Upper lobe of left lung (tissue), 6 donors: ENCODE data around the gene LRRC15. TPM values are rescaled to one million over a fixed set of nuclear protein-coding genes. Genes with fewer than 3 reads are reported as not detected.
A peak's percentile ranks its signal among the peaks of the same experiment; 100 is the strongest.

Experiments
- ATAC-seq, 2 donors: fragments of 200-7000 bp; cut with Tn5 transposase; one replicate each; pipeline ENCODE4 v1.9.1; 2022; ENCODE audit warnings: mild to moderate bottlenecking in 2 of 2, moderate library complexity in 2 of 2; ENCODE audit not compliant: low FRiP score in 2 of 2
- DNase-seq, 2 donors: peaks; one replicate each; pipeline ENCODE4 v3.0.0-alpha.2; 2019 to 2020
- H3K27ac ChIP-seq, 4 donors: fragments of 200-600 bp; sonication (generic); one replicate each; pipeline ENCODE4 v1.5.1; 2016 to 2019
- H3K27me3 ChIP-seq, 4 donors: fragments of 200-600 bp; sonication (generic); one replicate each; pipeline ENCODE4 v1.5.1; 2017 to 2019
- H3K36me3 ChIP-seq, 4 donors: fragments of 200-600 bp; sonication (generic); one replicate each; pipeline ENCODE4 v1.5.1; 2016 to 2019
- H3K4me1 ChIP-seq, 4 donors: fragments of 200-600 bp; sonication (generic); one replicate each; pipeline ENCODE4 v1.5.1; 2018 to 2019
- H3K4me3 ChIP-seq, 4 donors: fragments of 200-600 bp; sonication (generic); one replicate each; pipeline ENCODE4 v1.5.1; 2017 to 2019; ENCODE audit warnings: mild to moderate bottlenecking in 2 of 4, moderate library complexity in 1 of 4
- H3K9me3 ChIP-seq, 4 donors: fragments of 200-600 bp; sonication (generic); one replicate each; pipeline ENCODE4 v1.5.1; 2018 to 2019
- EP300 ChIP-seq, 4 donors: sonication (generic); formaldehyde crosslinking; IDR thresholded peaks; one replicate each; pipeline ENCODE4 v1.5.1; 2017; ENCODE audit warnings: antibody characterized with exemption in 4 of 4, control low read depth in 2 of 4
- POLR2A ChIP-seq, 4 donors: fragments of 450-650 bp; IDR thresholded peaks; one replicate each; pipeline ENCODE4 v1.5.1; 2016 to 2017; ENCODE audit warnings: antibody characterized with exemption in 4 of 4, mild to moderate bottlenecking in 2 of 4
- POLR2AphosphoS5 ChIP-seq, 2 donors: sonication (generic); formaldehyde crosslinking; IDR thresholded peaks; one replicate each; pipeline ENCODE4 v1.5.1; 2017; ENCODE audit warnings: antibody characterized with exemption in 2 of 2
- WGBS, 2 donors: methylation state at CpG; one replicate each; pipeline ENCODE4 v1.1.5; 2017 to 2018; 5-methylcytosine and 5-hydroxymethylcytosine counted together
- total RNA-seq, 6 donors: library from RNA; depleted of rRNA in 4 of 6; stranded (reverse); fragments of >200 nt in 4 of 6; gene quantifications; one replicate each; pipeline versions ENCODE4 v1.1.0 to v1.2.1, GENCODE V29; 2016 to 2021
- TF ChIP-seq, protein P1 (sequence below), 6 experiments: fragments of 450-650 bp in 4 of 6; fragments of 200-600 bp in 2 of 6; sonication (generic) in 2 of 6; IDR thresholded peaks; one replicate each; pipeline ENCODE4 v1.5.1; 2016 to 2019; ENCODE audit warnings: antibody characterized with exemption in 6 of 6
- donor health status: DM: no; HTN: no; CAD: no; lungs with moderate emphysema.
- donor health status: DM: no; HTN: yes; CAD: no; lungs with severe emphysema.

Gene LRRC15
- total RNA-seq, 6 donors from 2014 or later = 0.15 to 1.1 (median 1.0) TPM; not detected in 3

DNA sequence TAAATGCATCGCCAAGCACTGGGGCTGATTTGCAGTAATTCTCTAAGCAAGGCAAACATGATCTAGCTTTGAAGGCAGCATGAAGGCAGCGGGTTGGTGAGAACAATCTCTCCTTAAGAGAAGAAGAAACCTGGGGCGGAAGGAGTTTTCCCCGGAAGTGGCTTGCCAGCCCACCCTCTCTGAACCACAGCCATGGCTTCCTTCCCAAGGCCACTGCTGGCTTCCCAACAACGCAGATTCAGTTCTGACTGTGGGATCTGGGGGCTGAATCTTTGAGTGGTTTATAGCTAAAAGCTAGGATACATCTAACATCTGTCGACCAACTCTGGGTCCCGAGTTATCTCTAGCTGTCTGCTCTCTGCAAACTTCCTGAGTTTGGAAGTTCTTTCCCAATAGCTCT lies 14.2 kb downstream of the LRRC15 start:
- no peaks in the 10 kb centered on the region for H3K4me1 ChIP-seq
- TF ChIP-seq POLR2AphosphoS5 (IDR thresholded peaks at IDR 0.05) (no peak), POLR2A (IDR thresholded peaks at IDR 0.05) (no peak)
- no peak overlapping the region for H3K27ac ChIP-seq
- WGBS, 2 donors = 66 to 75% methylated on average over 7 of the region's 7 CpGs
- DNase-seq (no peak), ATAC-seq (no peak)
- no peaks in the 10 kb centered on the region for H3K27me3 ChIP-seq
- H3K4me3 ChIP-seq = no peak overlapping the region
- H3K36me3 ChIP-seq = no peaks in the 10 kb centered on the region
- H3K9me3 ChIP-seq = no peaks in the 10 kb centered on the region

DNA sequence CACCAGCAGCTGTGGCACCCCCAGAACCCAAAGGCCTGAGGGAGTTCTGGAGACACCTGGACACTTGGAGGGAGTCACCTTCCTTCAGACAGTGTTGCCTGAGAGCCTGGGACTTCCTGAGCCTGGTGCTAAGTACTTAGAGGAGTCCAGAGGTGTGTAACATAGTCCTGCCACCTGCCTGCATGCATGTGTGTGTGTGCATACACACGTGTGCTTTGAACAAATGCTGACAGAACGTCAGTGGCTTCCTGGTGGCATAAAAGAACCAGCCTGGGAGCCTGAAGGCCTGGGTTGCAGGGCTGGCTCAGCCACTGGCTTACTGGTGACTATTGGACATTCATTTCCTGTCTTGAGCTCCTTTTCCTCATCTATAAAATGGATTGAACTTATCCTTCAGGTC lies 15.2 kb downstream of the LRRC15 start:
- H3K36me3 ChIP-seq = no peaks in the 10 kb centered on the region
- TF ChIP-seq POLR2AphosphoS5 (IDR thresholded peaks at IDR 0.05) = no peak
- no peak for TF ChIP-seq POLR2A (IDR thresholded peaks at IDR 0.05)
- TF ChIP-seq EP300 (IDR thresholded peaks at IDR 0.05) = no peak
- TF ChIP-seq, protein P1, sequence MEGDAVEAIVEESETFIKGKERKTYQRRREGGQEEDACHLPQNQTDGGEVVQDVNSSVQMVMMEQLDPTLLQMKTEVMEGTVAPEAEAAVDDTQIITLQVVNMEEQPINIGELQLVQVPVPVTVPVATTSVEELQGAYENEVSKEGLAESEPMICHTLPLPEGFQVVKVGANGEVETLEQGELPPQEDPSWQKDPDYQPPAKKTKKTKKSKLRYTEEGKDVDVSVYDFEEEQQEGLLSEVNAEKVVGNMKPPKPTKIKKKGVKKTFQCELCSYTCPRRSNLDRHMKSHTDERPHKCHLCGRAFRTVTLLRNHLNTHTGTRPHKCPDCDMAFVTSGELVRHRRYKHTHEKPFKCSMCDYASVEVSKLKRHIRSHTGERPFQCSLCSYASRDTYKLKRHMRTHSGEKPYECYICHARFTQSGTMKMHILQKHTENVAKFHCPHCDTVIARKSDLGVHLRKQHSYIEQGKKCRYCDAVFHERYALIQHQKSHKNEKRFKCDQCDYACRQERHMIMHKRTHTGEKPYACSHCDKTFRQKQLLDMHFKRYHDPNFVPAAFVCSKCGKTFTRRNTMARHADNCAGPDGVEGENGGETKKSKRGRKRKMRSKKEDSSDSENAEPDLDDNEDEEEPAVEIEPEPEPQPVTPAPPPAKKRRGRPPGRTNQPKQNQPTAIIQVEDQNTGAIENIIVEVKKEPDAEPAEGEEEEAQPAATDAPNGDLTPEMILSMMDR (IDR thresholded peaks at IDR 0.05) = no peak
- H3K4me3 ChIP-seq = no peak overlapping the region
- H3K9me3 ChIP-seq = no peaks in the 10 kb centered on the region
- H3K27me3 ChIP-seq = no peaks in the 10 kb centered on the region
- H3K27ac ChIP-seq = no peak overlapping the region
- 54 to 57% methylated on average over 2 of the region's 2 CpGs for WGBS, 2 donors
- no peaks in the 10 kb centered on the region for H3K4me1 ChIP-seq
- ATAC-seq (no peak), DNase-seq (no peak)

DNA sequence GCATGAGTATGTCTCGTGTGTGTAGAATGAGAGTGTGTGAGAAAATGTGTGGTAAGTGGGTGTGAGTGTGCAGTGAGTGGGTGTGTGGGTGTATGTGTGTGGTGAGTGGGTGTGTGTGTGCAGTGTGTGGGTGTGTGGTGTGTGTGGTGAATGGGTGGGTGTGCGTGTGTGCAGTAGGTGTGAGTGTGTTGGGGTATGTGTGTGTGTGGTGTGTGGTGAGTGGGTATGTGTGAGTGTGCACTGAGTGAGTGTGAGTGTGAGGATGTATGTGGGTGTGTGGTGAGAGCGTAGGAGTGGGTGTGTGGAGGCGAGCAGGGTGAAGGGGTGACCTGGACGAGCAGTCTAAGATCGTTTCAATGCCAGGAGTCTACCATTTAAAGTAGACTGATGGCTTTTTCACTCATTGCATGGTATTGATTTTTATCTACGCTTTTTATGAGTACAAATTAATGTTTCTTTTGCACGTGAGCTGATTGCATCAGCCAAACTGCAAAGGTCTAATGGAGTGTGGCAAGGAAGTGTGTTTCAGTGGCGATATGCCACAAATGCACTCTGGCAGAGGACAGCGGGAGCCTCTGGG lies 16.8 kb downstream of the LRRC15 start:
- WGBS, 2 donors = 84 to 88% methylated on average over 10 of the region's 10 CpGs
- Histone ChIP-seq H3K4me3 (no peak overlapping the region), H3K27ac (no peak overlapping the region), H3K4me1 (no peaks in the 10 kb centered on the region), H3K9me3 (no peaks in the 10 kb centered on the region), H3K27me3 (no peaks in the 10 kb centered on the region), H3K36me3 (no peaks in the 10 kb centered on the region)
- DNase-seq = no peak
- ATAC-seq = peak in 1 of 2 donors; percentile 32
- TF ChIP-seq POLR2A (IDR thresholded peaks at IDR 0.05) (no peak), POLR2AphosphoS5 (IDR thresholded peaks at IDR 0.05) (no peak), EP300 (IDR thresholded peaks at IDR 0.05) (no peak)
- TF ChIP-seq, protein P1 (IDR thresholded peaks at IDR 0.05) = no peak

DNA sequence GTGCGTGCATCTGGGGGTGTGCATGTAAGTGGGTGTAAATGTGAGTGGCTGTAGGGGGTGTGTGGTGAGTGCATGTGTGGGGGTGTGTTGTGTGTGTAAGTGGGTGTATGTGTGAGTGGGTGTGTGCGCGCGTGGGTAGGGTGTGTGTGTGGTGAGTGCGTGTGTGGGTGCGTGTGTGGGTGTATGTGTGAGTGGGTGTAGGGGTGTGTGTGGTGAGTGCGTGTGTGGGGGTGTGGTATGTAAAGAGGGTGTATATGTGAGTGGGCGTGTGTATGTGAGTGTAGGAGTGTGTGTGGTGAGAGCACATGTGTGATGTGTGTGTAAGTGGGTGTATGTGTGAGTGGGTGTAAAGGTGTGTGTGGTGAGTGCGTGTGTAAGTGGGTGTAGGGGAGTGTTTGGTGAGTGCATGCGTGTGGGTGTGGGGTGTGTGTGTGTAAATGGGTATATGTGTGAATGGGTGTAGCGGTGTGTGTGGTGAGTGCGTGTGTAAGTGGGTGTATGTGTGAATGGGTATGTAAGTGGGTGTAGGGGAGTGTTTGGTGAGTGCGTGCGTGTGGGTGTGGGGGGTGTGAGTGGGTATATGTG lies 17.5 kb downstream of the LRRC15 start:
- Histone ChIP-seq H3K4me3 (no peak overlapping the region), H3K9me3 (no peaks in the 10 kb centered on the region), H3K36me3 (no peaks in the 10 kb centered on the region), H3K27me3 (no peaks in the 10 kb centered on the region), H3K27ac (no peak overlapping the region), H3K4me1 (no peaks in the 10 kb centered on the region)
- ATAC-seq (peak in 1 of 2 donors; percentile 23), DNase-seq (no peak)
- 90 to 91% methylated on average over 14 of the region's 14 CpGs for WGBS, 2 donors
- TF ChIP-seq, protein P1 (IDR thresholded peaks at IDR 0.05) = no peak
- TF ChIP-seq POLR2AphosphoS5 (IDR thresholded peaks at IDR 0.05) = no peak
- no peak for TF ChIP-seq EP300 (IDR thresholded peaks at IDR 0.05)
- TF ChIP-seq POLR2A (IDR thresholded peaks at IDR 0.05) = no peak

DNA sequence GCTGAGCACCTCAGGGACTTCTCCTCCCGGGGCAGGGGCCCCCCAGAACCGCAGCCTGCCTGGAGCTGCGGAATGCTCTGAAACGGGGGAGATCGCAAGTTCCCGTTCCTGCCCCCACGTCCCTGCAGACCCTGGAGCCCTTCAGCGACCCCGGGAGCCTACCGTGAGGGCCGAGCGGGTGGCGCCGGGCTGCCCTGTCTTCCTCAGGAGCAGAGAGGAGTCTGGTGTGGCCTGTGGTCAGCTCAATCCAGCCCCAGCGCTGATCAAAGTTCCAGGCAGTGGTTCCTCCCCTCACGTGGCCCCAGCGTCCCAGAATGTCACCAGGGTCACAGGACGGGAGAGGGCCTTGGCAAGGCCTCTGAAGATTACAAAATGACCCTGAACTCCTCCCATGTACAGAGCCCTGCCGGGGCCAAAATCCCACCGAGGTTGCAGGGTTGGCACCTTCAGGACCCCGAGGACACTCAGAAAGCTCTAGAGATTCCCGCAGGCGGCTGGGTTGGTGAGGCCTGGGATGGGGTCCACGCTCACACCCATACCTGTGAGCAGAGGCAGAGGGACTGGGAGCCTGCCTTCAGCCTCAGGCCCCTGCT lies 18.4 kb downstream of the LRRC15 start, which contains the start of gene CPN2:
CPN2 (minus strand) TSS at position 249 of the 593 bp plus-strand sequence. CDS start 8,626 bp downstream, outside the sequence.
- H3K36me3 ChIP-seq = no peaks in the 10 kb centered on the region
- no peak for DNase-seq
- H3K9me3 ChIP-seq = no peaks in the 10 kb centered on the region
- ATAC-seq = no peak
- H3K27me3 ChIP-seq = no peaks in the 10 kb centered on the region
- H3K4me1 ChIP-seq = no peaks in the 10 kb centered on the region
- no peak within 1 kb of the TSS for H3K4me3 ChIP-seq
- WGBS, 2 donors = 88% methylated on average over 4 to 19 of the region's 24 CpGs
- no peak within 1 kb of the TSS for H3K27ac ChIP-seq
- TF ChIP-seq, protein P1 (IDR thresholded peaks at IDR 0.05) = no peak
- no peak for TF ChIP-seq POLR2AphosphoS5 (IDR thresholded peaks at IDR 0.05)
- no peak for TF ChIP-seq EP300 (IDR thresholded peaks at IDR 0.05)
- no peak for TF ChIP-seq POLR2A (IDR thresholded peaks at IDR 0.05)
